Thyroid gland (tissue), 4 donors: ENCODE results near the gene TMEM150C. TPM values are rescaled to one million over a fixed set of nuclear protein-coding genes. Genes with fewer than 3 reads are reported as not detected.

ENCODE experiments used
- DNase-seq, 2 donors: peaks; one replicate each; pipeline ENCODE4 v3.0.0-alpha.2; 2019
- H3K27ac ChIP-seq, 3 donors: fragments of 200-600 bp; sonication (generic); 1 replicate in 2 of 3; 2 replicates in 1 of 3; pipeline ENCODE4 v1.5.1; 2016 to 2019; ENCODE audit warnings: mild to moderate bottlenecking in 1 of 3, moderate library complexity in 1 of 3
- H3K27me3 ChIP-seq: fragments of 200-600 bp; sonication (generic); one replicate; pipeline ENCODE4 v1.5.1; 2019
- H3K36me3 ChIP-seq, 2 donors: fragments of 200-600 bp; sonication (generic); one replicate each; pipeline ENCODE4 v1.5.1; 2016 to 2019
- H3K4me1 ChIP-seq, 2 donors: fragments of 200-600 bp; sonication (generic); one replicate each; pipeline ENCODE4 v1.5.1; 2017 to 2019
- H3K4me3 ChIP-seq, 3 donors: fragments of 200-600 bp; sonication (generic); replicated peaks in 1 of 3; 1 replicate in 2 of 3; 2 replicates in 1 of 3; pipeline ENCODE4 v1.5.1; 2016; ENCODE audit warnings: mild to moderate bottlenecking in 1 of 3
- H3K9me3 ChIP-seq: fragments of 200-600 bp; sonication (generic); one replicate; pipeline ENCODE4 v1.5.1; 2017
- CTCF ChIP-seq, 6 experiments: fragments of 200-600 bp in 3 of 6; fragments of 450-650 bp in 3 of 6; sonication (generic) in 3 of 6; IDR thresholded peaks; one replicate each; pipeline ENCODE4 v1.5.1; 2016 to 2019; ENCODE audit warnings: antibody characterized with exemption in 6 of 6, mild to moderate bottlenecking in 2 of 6, inconsistent platforms in 1 of 6, moderate library complexity in 1 of 6
- POLR2A ChIP-seq, 2 donors: fragments of 450-650 bp; IDR thresholded peaks; one replicate each; pipeline ENCODE4 v1.6.1; 2017; ENCODE audit warnings: antibody characterized with exemption in 2 of 2, mild to moderate bottlenecking in 2 of 2, moderate library complexity in 1 of 2
- WGBS, 2 donors: methylation state at CpG; one replicate each; pipeline ENCODE4 v1.1.5; 2017; 5-methylcytosine and 5-hydroxymethylcytosine counted together
- intact Hi-C: fragments of 100-400 bp; cut with DNase I; formaldehyde crosslinking; loops from one replicate; pipeline ENCODE4 v1.15.1; 2023
- total RNA-seq, 4 donors: library from RNA; depleted of rRNA; stranded (reverse); fragments of >200 nt; gene quantifications; one replicate each; pipeline ENCODE4 v1.2.3, GENCODE V29; 2016

Gene TMEM150C
- total RNA-seq, 4 donors from 2014 or later, result 18.8 to 27.4 (median 23.6) TPM

GRCh38 chr4:82601242-82602015 is 39.6 kb upstream of the TMEM150C start:
- intact Hi-C loops, result no loop called here
- H3K9me3 ChIP-seq, result no peaks in the 10 kb centered on the region
- H3K27me3 ChIP-seq, result no peaks in the 10 kb centered on the region
- DNase-seq, result no peak
- no peaks in the 10 kb centered on the region for H3K4me1 ChIP-seq
- TF ChIP-seq CTCF (IDR thresholded peaks at IDR 0.05) (no peak), POLR2A (IDR thresholded peaks at IDR 0.05) (no peak)
- H3K4me3 ChIP-seq, result no peak overlapping the region
- H3K36me3 ChIP-seq, result no peaks in the 10 kb centered on the region
- 82 to 91% methylated on average over 9 of the region's 9 CpGs for WGBS, 2 donors
- H3K27ac ChIP-seq, result no peak overlapping the region

DNA sequence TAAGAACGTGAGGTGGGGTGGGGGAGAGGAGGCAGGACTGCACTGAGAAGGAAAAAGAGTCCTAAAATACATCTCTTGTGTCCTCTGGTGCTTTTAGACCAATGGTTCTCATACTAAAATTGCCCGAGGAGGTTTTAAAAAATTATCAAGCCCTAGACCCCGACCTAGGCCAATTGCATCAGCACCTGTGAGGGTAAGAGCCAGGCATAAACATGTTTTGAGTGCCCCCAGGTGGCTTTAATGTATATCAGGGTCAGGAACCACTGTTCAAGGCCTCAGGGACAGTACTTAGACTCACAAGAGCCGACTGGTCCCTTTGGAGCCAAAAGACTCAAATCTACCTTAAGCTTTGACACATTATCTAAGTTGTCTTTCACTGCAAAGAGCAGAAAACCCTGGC is 37.5 kb upstream of the TMEM150C start:
- Histone ChIP-seq H3K4me3 (no peak overlapping the region), H3K4me1 (no peaks in the 10 kb centered on the region), H3K27ac (no peak overlapping the region), H3K9me3 (no peaks in the 10 kb centered on the region), H3K27me3 (no peaks in the 10 kb centered on the region), H3K36me3 (no peaks in the 10 kb centered on the region)
- WGBS, 2 donors, result 76 to 78% methylated on average over 4 of the region's 4 CpGs
- intact Hi-C loops, result no loop called here
- DNase-seq, result no peak
- TF ChIP-seq CTCF (IDR thresholded peaks at IDR 0.05), result no peak
- no peak for TF ChIP-seq POLR2A (IDR thresholded peaks at IDR 0.05)

- Histone ChIP-seq H3K4me3 (no peak overlapping the region), H3K27me3 (no peaks in the 10 kb centered on the region), H3K4me1 (no peaks in the 10 kb centered on the region), H3K36me3 (no peaks in the 10 kb centered on the region), H3K9me3 (no peaks in the 10 kb centered on the region), H3K27ac (no peak overlapping the region)
- TF ChIP-seq POLR2A (IDR thresholded peaks at IDR 0.05) (no peak), CTCF (IDR thresholded peaks at IDR 0.05) (no peak)
- 45 to 50% methylated on average over 4 of the region's 4 CpGs for WGBS, 2 donors
- no peak for DNase-seq
- intact Hi-C loops, result no loop called here
Measured at GRCh38 chr4:82594456-82594855, 32.7 kb upstream of the TMEM150C start.

DNA sequence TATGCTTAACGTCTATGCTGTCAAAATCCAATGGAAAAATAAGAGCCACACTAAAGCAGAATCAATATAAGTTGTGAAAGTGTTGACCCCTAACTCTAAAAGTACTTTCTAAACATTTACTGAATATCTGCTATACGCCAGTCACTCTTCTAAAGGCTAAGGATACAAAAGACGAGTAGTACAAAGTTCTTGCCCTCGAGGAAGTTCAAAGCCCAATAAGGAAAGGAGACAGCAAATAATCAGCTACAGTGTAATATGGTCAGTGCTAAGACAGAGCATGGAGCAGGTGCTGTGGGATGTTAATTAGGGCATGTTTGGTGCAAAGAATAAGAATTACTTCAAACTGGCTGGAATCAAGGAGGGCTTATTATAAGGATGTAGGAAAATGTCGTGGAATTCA is 31.6 kb upstream of the TMEM150C start:
- WGBS, 2 donors, result 80 to 81% methylated on average over 5 of the region's 5 CpGs
- H3K36me3 ChIP-seq, result no peaks in the 10 kb centered on the region
- intact Hi-C loops, result no loop called here
- no peak overlapping the region for H3K4me3 ChIP-seq
- H3K9me3 ChIP-seq, result no peaks in the 10 kb centered on the region
- H3K27ac ChIP-seq, result no peak overlapping the region
- H3K27me3 ChIP-seq, result no peaks in the 10 kb centered on the region
- H3K4me1 ChIP-seq, result no peaks in the 10 kb centered on the region
- DNase-seq, result no peak
- TF ChIP-seq CTCF (IDR thresholded peaks at IDR 0.05), result no peak
- TF ChIP-seq POLR2A (IDR thresholded peaks at IDR 0.05), result no peak

DNA sequence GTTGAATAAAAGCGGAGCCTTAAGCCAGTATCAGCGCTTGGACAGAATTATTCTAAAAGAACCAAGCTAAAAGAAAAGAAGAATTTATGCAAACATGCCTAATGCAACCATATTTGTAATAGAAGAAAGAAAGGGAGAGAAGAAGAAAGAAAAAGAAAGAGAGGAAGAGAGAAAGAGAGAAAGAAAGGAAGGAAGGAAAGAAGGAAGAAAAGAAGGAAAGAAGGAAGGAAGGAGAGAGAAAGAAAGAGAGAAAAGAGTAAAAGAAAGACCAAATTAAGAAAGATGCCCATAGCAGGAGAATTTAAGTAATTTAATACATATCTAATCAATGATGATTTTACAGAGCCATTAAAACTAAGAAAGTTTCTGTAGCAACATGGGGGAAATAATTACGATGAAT is 30.9 kb upstream of the TMEM150C start:
- Histone ChIP-seq H3K4me3 (no peak overlapping the region), H3K4me1 (no peaks in the 10 kb centered on the region), H3K9me3 (no peaks in the 10 kb centered on the region), H3K27me3 (no peaks in the 10 kb centered on the region), H3K27ac (no peak overlapping the region), H3K36me3 (no peaks in the 10 kb centered on the region)
- intact Hi-C loops, result no loop called here
- 93 to 95% methylated on average over 3 of the region's 3 CpGs for WGBS, 2 donors
- TF ChIP-seq POLR2A (IDR thresholded peaks at IDR 0.05) (no peak), CTCF (IDR thresholded peaks at IDR 0.05) (no peak)
- DNase-seq, result no peak
